Renal pelvis (tissue), 4 donors: Measurements from ENCODE around the gene LMBR1. TPM values are rescaled to one million over a fixed set of nuclear protein-coding genes. Genes with fewer than 3 reads are reported as not detected.
"Not testable (repeated sequence)": the region's sequence is repeated elsewhere in the genome, so short reads cannot be mapped to it uniquely, and the experiment has no call there.

ENCODE experiments used
- DNase-seq: peaks from one replicate; pipeline ENCODE4 v3.0.0-alpha.2; 2013
- polyA plus RNA-seq, 3 donors: library from polyadenylated mRNA; unstranded; fragments of 120-200 nt; gene quantifications; one replicate each; pipeline ENCODE4 v1.2.1, GENCODE V29; 2013; ENCODE audit not compliant: insufficient read length in 3 of 3

Gene LMBR1
- polyA plus RNA-seq, 3 donors = 39.9 to 47.1 (median 43.1) TPM

GRCh38 chr7:156919132-156919713 is 26.2 kb upstream of the LMBR1 start:
- DNase-seq = no peak

DNA sequence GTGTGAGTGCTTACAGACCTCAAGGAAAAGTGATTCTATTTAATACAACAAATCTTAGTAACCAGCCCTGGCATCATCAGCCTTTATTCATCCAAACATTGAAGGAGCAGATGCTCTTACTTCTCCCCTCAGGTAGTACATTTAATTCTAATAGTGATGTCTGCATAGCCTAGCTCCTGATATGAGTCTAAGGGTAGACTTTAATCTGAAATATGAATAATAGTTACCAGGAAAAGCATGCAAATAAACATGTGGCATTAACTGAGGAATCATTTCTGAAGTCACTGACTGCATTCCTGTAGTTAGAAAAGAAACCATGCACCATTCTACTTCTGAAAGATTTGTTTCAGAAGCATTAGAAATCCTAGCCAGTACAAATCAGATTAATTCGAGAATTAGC is 25.7 kb upstream of the LMBR1 start:
- DNase-seq = no peak

DNA sequence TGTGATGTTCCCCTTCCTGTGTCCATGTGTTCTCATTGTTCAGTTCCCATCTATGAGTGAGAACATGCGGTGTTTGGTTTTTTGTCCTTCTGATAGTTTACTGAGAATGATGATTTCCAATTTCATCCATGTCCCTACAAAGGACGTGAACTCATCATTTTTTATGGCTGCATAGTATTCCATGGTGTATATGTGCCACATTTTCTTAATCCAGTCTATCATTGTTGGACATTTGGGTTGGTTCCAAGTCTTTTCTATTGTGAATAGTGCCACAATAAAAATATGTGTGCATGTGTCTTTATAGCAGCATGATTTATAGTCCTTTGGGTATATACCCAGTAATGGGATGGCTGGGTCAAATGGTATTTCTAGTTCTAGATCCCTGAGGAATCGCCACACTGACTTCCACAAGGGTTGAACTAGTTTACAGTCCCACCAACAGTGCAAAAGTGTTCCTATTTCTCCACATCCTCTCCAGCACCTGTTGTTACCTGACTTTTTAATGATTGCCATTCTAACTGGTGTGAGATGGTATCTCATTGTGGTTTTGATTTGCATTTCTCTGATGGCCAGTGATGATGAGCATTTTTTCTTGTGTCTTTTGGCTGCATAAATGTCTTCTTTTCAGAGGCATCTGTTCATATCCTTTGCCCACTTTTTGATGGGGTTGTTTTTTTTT is 16.7 kb upstream of the LMBR1 start:
- DNase-seq = not testable (repeated sequence)

- no peak for DNase-seq
Measured at GRCh38 chr7:156907656-156908055, 14.7 kb upstream of the LMBR1 start.

DNA sequence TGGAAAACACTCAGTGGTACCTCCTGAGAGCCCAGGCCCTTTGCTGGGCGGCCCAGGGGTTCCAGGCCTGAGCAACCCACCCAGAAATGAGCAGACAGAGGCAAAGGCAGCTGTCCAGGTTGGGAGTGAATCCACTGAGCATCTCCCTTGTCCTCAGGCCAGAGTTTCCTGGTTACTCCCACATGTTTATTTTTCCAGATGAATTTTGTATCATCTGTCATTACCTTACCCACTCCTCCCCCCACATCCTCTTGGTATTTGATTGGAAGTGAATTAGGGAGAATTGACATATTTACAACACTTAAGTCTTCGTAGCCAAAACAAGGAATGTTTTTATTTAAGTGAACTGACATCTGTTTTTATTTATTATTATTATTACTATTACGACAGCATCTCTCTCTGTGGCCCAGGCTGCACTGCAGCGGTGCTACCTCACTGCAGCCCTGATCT is 13.2 kb upstream of the LMBR1 start:
- no peak for DNase-seq

GRCh38 chr7:156903232-156903909 is 10.4 kb upstream of the LMBR1 start:
- DNase-seq = no peak

DNA sequence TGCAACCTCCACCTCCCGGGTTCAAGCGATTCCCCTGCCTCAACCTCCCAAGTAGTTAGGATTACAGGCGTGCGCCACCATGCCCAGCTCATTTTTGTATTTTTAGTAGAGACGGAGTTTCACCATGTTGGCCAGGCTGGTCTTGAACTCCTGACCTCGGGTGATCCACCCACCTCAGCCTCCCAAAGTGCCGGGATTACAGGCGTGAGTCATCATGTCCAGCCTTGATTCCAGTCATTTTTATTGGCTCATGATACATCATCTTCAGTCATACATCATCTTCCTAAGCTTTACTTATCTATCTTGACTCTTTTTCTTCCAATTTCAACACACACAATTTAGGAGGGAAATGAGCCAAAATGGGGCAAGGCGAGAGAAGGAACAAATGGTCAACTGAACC is 7.1 kb upstream of the LMBR1 start:
- DNase-seq = not testable (repeated sequence)

GRCh38 chr7:156898938-156899337 is 6.0 kb upstream of the LMBR1 start:
- no peak for DNase-seq

- DNase-seq = no peak
Measured at GRCh38 chr7:156897673-156898072, 4.7 kb upstream of the LMBR1 start.

DNA sequence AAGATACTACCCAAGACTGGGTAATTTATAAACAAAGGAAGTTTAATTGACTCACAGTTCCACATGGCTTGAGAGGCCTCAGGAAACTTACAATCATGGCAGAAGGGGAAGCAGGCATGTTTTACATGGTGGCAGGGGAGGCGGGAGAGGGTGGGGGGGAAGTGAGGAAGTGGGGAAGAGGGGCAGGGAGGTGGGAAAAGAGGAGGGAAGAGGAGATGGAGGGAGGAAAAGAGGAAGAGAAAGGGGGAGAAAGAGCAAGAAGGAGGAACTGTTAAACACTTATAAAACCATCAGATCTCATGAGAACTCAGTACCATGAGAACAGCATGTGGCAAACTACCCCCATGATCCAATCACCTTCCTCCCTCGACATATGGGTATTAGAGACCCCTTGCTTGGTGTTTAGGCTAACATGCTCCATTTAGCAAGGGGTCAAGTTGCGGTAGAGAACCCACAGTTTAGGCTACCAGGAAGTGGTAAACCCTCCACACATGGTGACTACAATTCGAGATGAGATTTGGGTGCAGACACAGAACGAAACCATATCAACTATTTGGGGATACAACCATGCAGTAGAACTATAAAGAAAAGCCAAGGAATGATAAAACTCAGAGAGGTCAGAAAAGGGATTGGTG is 3.5 kb upstream of the LMBR1 start:
- DNase-seq = no peak

- no peak for DNase-seq
Measured at GRCh38 chr7:156895024-156895780, 2.2 kb upstream of the LMBR1 start.

- peak; percentile 49 for DNase-seq
Measured at GRCh38 chr7:156892081-156892800, 742 bp downstream of the LMBR1 start.

DNA sequence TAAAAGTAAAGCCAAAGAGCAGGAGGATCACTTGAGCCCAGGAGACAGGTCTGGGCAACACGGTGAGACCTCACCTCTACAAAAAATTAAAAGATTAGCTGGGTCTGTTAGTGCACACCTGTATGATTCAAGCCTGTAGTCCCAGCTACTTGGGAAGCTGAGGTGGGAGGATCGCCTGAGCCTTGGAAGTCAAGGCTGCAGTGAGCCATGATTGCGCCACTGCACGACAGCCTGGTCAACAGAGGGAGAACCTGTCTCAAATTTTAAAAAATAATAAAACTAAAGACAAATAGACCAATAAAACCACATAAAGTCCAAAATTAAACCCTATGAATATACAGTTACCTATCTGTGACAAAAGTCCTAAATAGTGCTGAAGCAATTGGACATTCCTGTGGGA is 3.2 kb downstream of the LMBR1 start:
- DNase-seq = no peak

DNA sequence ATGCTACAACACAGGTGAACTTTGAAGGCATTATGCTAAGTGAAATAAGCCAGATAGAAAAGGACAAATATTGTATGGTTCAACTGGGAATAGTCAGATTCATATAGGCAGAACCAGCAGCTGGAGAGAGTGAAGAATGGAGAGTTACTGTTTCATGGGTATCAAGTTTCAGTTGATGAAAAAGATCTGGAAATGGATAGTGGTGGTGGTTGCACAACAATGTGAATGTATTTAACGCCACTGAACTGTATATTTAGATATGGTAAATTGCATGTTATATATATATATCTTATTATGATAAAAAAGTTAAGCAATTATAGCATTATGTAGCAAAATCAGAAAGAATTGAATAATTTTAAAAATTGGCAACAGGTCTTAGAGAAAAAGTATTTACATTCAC is 3.9 kb downstream of the LMBR1 start:
- no peak for DNase-seq

DNA sequence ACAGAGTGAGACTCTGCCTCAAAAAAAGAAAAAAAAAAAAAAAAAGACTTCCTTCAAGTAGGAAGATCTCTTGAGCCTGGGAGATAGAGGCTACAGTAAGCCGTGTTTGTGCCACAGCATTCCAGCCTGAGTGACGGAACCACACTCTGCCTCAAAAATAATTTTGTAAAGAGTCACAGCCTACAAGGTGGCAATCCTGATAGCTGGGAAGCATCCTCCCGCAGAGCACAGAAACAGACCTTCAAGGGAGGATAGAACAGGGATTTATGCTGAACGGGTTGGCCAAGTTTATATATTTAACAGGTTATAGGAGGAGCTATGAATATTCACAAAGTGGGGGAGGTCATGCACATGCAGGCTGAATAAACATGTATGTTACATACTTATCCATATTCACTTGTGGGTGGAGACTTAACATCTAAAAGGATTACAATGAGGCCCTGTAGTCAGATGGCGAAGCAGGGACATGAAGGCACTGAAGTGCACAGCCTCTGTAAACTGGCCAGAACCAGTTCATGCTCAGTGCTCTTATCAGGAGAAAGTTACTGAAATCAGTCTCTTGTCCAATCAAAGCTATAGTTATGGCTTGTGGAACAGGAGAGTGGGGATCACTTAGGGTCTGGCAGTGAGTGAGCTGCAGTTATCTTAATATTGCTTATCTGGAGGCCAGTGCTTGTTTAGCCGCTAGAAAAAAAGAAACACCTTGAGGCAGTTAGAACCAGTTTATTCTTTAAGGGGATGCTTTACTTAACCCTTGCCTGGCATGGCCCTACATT is 6.8 kb downstream of the LMBR1 start:
- DNase-seq = no peak

- no peak for DNase-seq
Measured at GRCh38 chr7:156881679-156882078, 11.3 kb downstream of the LMBR1 start.

DNA sequence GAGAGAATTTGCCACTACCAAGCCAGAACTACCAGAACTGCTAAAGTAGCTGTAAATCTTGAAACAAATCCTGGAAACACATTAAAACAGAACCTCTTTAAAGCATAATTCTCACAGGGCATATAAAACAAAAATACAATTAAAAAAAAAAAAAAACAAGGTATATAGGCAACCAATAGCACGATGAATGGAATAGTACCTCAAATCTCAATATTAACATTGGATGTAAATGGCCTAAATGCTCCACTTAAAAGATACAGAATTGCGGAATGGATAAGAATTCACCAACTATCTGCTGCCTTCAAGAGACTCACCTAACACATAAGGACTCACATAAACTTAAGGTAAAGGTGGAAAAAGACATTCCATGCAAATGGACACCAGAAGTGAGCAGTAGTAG is 17.2 kb downstream of the LMBR1 start:
- no peak for DNase-seq

- not testable (repeated sequence) for DNase-seq
Measured at GRCh38 chr7:156868363-156868762, 24.6 kb downstream of the LMBR1 start.

- DNase-seq = no peak
Measured at GRCh38 chr7:156865493-156865892, 27.5 kb downstream of the LMBR1 start.

GRCh38 chr7:156862022-156862421 is 31.0 kb downstream of the LMBR1 start:
- DNase-seq = not testable (repeated sequence)

DNA sequence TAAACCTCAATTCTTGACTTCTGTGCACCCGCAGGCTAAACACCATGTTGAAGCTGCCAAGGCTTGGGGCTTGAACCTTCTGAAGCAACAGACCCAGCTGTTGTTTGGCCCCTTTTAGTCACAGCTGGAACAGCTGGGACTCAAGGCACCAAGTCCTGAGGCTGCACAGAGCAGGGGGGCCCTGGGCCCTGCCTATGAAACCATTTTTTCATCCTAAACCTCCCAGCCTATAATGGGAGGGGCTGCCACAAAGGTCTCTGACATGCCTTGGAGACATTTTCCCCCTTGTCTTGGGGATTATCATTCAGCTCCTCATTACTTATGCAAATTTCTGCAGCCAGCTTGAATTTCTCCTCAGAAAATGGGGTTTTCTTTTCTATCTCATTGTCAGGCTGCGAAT is 31.8 kb downstream of the LMBR1 start:
- DNase-seq = no peak
